ENCODE measurements around the gene SLC12A6. TPM values are rescaled to one million over a fixed set of nuclear protein-coding genes. Genes with fewer than 3 reads are reported as not detected.

Gene SLC12A6
- polyA plus RNA-seq, 3 donors: 18.3 to 30.6 (median 27.6) TPM

- DNase-seq: no peak
Observed at GRCh38 chr15:34334672-34335071, 2.9 kb downstream of the SLC12A6 start.

- no peak for DNase-seq
Observed at GRCh38 chr15:34332553-34333120, 4.9 kb downstream of the SLC12A6 start.

DNA sequence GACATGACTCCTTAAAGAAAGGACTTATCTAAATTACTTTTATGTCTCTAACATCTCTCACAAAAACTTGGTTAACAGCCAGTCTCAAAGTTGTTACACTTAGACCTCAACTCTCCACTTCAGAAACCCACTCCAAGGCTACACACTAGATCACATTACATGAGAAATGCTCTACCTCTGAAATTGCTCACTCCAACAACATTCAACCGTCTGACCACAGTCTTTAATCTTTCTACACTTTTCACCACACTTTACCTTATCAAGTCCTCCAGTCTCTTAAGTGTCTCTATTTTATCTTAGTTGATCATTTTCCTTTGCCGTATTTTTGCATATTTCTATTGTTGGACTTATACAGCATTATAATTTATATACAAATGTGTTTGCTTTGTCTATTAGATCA is 5.8 kb downstream of the SLC12A6 start:
- no peak for DNase-seq

DNA sequence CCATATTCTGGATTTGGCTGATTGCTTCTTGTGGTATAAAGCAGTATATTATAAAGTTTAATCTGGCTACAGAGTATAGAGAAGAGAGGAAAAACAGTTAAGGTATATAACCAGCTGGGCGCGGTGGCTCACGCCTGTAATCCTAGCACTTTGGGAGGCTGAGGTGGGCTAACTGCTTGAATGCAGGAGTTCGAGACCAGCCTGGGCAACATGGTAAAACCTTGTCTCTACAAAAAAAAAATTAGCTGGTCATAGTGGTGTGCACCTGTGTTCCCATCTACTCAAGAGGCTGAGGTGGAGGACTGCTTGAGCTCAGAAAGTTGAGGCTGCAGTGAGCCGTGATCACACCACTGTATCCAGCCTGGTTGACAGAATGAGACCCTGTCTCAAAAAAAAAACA is 7.3 kb downstream of the SLC12A6 start:
- no peak for DNase-seq

DNA sequence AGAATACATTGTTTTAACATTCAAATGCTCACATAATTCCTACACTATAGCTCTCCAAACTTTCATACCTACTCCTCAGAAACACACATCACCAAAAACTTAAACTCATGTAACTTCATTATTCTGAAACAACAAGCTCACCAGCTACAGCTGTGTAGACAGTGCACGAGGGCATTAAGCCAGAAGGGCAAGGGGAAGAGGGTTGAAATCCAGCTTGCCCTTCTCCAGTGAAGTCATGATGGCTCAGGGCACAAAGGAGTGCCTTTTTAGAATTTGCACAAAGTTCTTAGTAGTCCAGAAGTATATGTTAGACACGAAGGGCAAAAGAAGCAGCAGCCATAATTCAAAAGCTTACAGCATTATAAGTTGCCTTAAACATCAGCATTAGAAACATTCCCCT is 8.6 kb downstream of the SLC12A6 start:
- no peak for DNase-seq

- no peak for DNase-seq
Observed at GRCh38 chr15:34327906-34328305, 9.7 kb downstream of the SLC12A6 start.

GRCh38 chr15:34325368-34325767 is 12.2 kb downstream of the SLC12A6 start:
- DNase-seq: no peak

DNA sequence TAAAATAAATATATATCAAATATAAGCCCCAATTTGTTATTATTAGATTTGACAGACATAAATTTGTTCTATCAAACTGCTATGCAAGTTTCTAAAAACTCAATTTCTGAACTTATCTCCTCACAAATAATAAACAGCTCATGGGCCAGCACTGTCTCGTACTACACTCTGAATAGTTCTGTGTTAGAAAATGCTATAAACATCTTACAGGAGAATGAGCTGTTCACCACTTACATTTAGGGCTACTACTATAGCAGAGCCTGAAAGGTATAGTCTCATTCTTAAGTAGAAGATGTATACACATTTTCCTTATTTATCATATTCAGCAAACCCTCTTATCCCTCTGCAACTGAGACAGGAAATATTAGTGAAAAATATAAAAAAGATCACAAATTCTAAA is 12.6 kb downstream of the SLC12A6 start:
- DNase-seq: no peak

GRCh38 chr15:34323217-34323616 is 14.4 kb downstream of the SLC12A6 start:
- no peak for DNase-seq

GRCh38 chr15:34318277-34319079 is 19.1 kb downstream of the SLC12A6 start:
- DNase-seq: peak; percentile 52

DNA sequence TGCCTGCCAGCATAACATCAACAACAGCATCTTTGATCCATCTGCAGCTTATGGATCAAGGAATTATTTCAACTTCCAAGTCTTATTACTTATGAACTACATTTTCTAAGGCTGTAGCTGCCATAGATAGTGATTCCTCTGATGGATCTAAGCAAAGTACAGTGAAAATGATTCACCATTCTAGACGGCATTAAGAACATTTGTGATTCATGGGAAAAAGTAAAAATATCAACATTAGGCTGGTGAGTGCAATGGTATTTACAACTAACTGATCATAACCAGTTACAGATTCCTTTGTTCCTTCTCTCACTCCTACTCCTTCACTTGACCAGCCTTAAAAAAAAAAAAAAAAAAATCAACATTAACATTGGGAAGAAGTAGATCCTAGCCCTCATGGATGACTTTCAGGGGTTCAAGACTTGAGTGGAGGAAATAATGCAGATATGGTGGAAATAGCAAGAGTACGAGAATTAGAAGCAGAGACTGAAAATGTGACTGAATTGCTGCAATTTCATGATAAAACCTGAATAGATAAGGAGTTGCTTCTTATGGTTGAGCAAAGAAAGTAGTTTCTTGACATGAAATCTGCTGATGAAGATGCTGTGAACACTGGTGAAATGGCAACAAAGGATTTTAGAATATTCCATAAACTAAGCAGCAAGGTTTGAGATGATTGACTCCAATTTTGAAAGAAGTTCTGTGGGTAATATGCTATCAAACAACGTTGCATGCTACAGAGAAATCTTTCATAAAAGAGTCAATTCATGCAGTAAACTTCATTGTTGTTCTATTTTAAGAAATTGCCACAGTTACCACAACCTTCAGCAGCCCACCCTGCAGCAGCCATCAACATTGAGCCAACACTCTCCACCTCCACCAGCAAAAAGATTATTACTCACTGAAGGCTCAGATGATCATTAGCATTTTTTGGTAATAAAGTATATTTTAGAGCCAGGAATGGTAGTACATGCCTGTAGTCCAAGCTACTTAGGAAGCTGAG is 22.8 kb downstream of the SLC12A6 start:
- DNase-seq: no peak

DNA sequence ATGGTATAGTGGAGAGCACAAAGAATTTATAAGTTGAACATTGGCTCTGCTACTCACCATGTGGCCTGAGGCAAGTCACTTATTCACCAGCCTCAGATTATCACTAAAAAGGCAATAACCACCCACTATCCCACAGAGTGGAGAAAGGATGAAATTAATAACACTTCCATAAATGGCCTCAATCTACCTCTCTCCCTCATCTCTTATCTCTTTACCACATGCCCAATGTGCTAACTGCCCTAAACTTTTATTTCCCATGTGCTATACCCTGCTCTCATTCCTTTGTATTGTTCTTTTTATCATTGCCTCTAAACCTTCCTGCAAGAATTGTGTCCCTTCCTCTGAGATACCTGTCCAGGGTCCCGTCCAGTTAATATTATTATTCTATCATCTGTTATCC is 26.0 kb downstream of the SLC12A6 start:
- no peak for DNase-seq

GRCh38 chr15:34304613-34305012 is 33.0 kb downstream of the SLC12A6 start:
- no peak for DNase-seq

- DNase-seq: no peak
Observed at GRCh38 chr15:34301058-34301457, 36.5 kb downstream of the SLC12A6 start.

- no peak for DNase-seq
Observed at GRCh38 chr15:34297059-34297458, 40.5 kb downstream of the SLC12A6 start.

DNA sequence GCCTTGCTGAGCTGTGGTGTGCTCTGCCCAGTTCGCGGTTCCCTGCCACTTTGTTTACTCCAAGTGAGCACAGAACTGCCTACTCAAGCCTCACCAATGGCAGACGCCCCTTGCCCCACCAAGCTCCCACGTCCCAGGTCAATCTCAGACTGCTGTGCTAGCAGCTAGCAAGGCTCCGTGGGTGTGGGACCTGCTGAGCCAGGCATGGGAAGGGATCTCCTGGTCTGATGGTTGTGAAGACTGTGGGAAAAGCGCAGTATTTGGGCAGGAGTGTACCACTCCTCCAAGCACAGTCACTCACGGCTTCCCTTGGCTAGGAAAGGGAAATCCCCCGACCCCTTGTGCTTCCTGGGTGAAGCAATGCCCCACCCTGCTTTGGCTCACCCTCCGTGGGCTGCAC is 45.0 kb downstream of the SLC12A6 start:
- no peak for DNase-seq

GRCh38 chr15:34284937-34285336 is 52.6 kb downstream of the SLC12A6 start:
- no peak for DNase-seq

- no peak for DNase-seq
Observed at GRCh38 chr15:34282384-34282783, 55.2 kb downstream of the SLC12A6 start.

DNA sequence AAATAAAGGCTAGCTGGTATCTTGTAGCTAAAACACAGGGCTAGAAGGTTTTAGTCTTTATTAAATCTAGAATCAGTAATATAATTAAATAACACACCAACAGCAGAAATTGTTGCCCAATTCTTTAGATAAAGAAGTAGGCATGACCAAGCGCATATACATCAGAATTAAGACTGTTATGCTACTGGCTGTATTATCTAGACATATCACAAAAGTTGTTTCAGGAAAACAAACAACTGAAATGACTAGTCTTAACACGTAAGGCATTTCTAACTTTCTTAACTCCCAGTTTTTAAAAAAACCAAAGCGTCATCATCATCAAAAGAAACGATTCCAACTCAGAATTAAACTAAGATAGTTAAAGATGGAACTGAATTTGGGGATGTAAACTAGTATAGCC is 57.4 kb downstream of the SLC12A6 start:
- no peak for DNase-seq

DNA sequence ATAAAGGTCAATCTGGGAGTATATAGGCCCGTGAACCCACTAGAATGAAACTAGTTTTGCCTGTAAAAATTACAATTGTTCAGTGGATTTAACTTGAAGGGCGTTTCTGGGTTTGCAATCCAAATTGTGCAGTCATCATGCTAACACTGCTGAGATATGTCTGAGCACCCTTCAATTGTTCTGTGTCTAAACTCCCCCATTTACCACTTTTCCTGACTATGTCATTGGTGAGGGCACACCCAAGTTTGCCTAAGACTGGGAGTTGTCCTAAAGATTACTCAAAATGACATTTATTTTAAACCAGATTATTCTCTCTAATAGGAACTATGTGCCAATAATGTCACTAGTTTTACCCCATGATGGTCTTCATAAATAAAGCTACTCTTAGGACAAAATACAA is 58.2 kb downstream of the SLC12A6 start:
- DNase-seq: no peak

DNA sequence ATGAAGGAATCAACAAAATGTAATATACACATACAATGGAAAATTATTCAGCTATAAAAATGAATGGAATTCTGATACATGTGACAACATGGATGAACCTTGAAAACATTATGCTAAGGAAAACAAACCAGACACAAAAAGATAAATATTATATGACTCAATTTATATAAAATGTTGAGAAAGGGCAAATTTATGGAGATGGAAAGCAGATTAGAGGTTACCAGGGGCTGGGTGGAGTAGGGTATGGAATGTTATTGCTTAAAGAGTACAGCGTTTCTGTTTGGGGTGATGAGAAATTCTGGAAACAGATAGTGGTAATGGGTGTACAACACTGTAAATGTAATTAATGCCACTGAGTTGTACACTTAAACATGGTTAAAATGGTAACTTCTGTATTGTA is 61.9 kb downstream of the SLC12A6 start:
- DNase-seq: no peak

GRCh38 chr15:34275154-34275553 is 62.4 kb downstream of the SLC12A6 start:
- no peak for DNase-seq

DNA sequence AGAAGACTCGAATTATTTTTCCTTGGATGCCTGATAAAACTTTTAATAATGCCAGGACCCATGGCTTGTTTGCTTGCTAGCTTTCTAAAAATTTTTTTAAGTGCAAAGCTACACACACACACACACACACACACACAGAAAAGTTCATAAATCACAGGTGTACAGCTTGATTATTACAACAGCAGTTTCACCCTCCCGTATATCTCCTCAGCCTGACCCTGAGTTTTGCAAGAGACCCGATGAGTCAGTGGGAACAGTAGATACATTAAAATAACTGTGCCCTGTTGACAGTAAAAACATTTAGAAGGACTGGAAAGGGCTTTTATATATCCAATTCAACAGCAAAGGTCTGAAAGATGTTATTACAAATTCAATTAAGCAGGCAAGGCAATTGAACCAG is 66.1 kb downstream of the SLC12A6 start:
- DNase-seq: no peak

Data from renal pelvis (tissue), 4 donors.